PC-3 (cell line): ENCODE data around the gene GABRG3. TPM values are rescaled to one million over a fixed set of nuclear protein-coding genes. Genes with fewer than 3 reads are reported as not detected.

Experiments
- ATAC-seq: fragments of 200-7000 bp; cut with Tn5 transposase; 2 replicates; pipeline ENCODE4 v1.9.1; 2020; ENCODE audit warnings: mild to moderate bottlenecking, moderate library complexity
- BruUV-seq: library from RNA; stranded (reverse); fragments of 400-500 nt; replicated peaks from 2 replicates; lab custom pipeline; 2021; lab: Mats Ljungman, UMichigan
- CTCF ChIA-PET: fragments of 300-600 bp; sonication (Branson Sonifier 250); formaldehyde crosslinking; loops from one replicate; lab custom pipeline; 2022; ENCODE audit warnings: antibody characterized with exemption; lab: Charles Lee
- POLR2A ChIA-PET: fragments of 300-600 bp; sonication (Branson Sonifier 250); formaldehyde crosslinking; loops from one replicate; lab custom pipeline; 2022; ENCODE audit warnings: antibody characterized with exemption; ENCODE audit not compliant: unreplicated experiment; lab: Charles Lee
- DNase-seq: peaks from one replicate; pipeline ENCODE4 v3.0.0-alpha.2; 2015
- H2AFZ ChIP-seq: fragments of 300-600 bp; sonication (generic); 2 replicates; pipeline ENCODE4 v1.6.0; 2016; ENCODE audit warnings: antibody characterized with exemption, low read length
- H3F3A ChIP-seq: fragments of 300-600 bp; sonication (generic); one replicate; pipeline ENCODE4 v1.6.0; 2017; ENCODE audit warnings: antibody characterized with exemption, low read length, control low read depth, mild to moderate bottlenecking; ENCODE audit not compliant: unreplicated experiment
- H3K27ac ChIP-seq: fragments of 300-600 bp; sonication (generic); 2 replicates; pipeline ENCODE4 v1.5.1; 2016; ENCODE audit warnings: mild to moderate bottlenecking, low read length
- H3K27me3 ChIP-seq: fragments of 300-600 bp; sonication (generic); 2 replicates; pipeline ENCODE4 v1.6.1; 2016; ENCODE audit warnings: low read length, mixed read lengths
- H3K36me3 ChIP-seq: fragments of 300-600 bp; sonication (generic); 2 replicates; pipeline ENCODE4 v1.6.1; 2016; ENCODE audit warnings: low read depth, mixed run types, low read length, mixed read lengths
- H3K4me1 ChIP-seq: fragments of 300-600 bp; sonication (generic); 2 replicates; pipeline ENCODE4 v1.5.1; 2016; ENCODE audit warnings: low read length; ENCODE audit not compliant: insufficient read depth
- H3K4me2 ChIP-seq: fragments of 300-600 bp; sonication (generic); 2 replicates; pipeline ENCODE4 v1.6.0; 2016; ENCODE audit warnings: low read length
- H3K4me3 ChIP-seq: fragments of 300-600 bp; sonication (generic); 2 replicates; pipeline ENCODE4 v1.5.1; 2016; ENCODE audit warnings: mild to moderate bottlenecking, low read length, mixed read lengths
- H3K79me2 ChIP-seq: fragments of 300-600 bp; sonication (generic); 2 replicates; pipeline ENCODE4 v1.6.1; 2017; ENCODE audit warnings: low read length, mixed read lengths
- H3K9ac ChIP-seq: fragments of 300-600 bp; sonication (generic); 2 replicates; pipeline ENCODE4 v1.6.0; 2016; ENCODE audit warnings: mild to moderate bottlenecking, low read length
- H3K9me2 ChIP-seq: fragments of 300-600 bp; sonication (generic); replicated peaks from 2 replicates; pipeline ENCODE4 v1.6.1; 2016; ENCODE audit warnings: mixed run types, low read length, mixed read lengths
- H3K9me3 ChIP-seq: fragments of 300-600 bp; sonication (generic); 2 replicates; pipeline ENCODE4 v1.6.1; 2016; ENCODE audit warnings: low read length, mixed read lengths
- H4K20me1 ChIP-seq: fragments of 300-600 bp; sonication (generic); 2 replicates; pipeline ENCODE4 v1.6.1; 2016; ENCODE audit warnings: low read length, mixed read lengths
- CTCF ChIP-seq: fragments of 300-600 bp; sonication (generic); conservative IDR thresholded peaks from 2 replicates; pipeline ENCODE4 v1.5.1; 2017; ENCODE audit warnings: antibody characterized with exemption, low read depth, mild to moderate bottlenecking, low read length
- EZH2 ChIP-seq: fragments of 300-600 bp; sonication (generic); IDR thresholded peaks from one replicate; pipeline ENCODE4 v1.6.1; 2017; ENCODE audit warnings: antibody characterized with exemption, mild to moderate bottlenecking, low read length; ENCODE audit not compliant: unreplicated experiment
- EZH2phosphoT487 ChIP-seq: fragments of 300-600 bp; sonication (generic); IDR thresholded peaks from 2 replicates; pipeline ENCODE4 v1.6.1; 2018; ENCODE audit warnings: mild to moderate bottlenecking, antibody characterized with exemption, low read length, borderline replicate concordance
- intact Hi-C: fragments of 100-400 bp; cut with micrococcal nuclease; formaldehyde crosslinking; loops from 2 replicates; pipeline ENCODE4 v1.9.0; 2023
- total RNA-seq: library from RNA; depleted of rRNA; stranded (reverse); fragments of >200 nt; gene quantifications from 2 replicates; pipeline ENCODE4 v1.2.3, GENCODE V29; 2014

GABRG3 gene
- total RNA-seq, 1 experiment from 2014 or later, result 0.11 TPM

- intact Hi-C loops, result no loop called here
- Histone ChIP-seq H3F3A (no peaks in the 10 kb centered on the region), H3K79me2 (no peaks in the 10 kb centered on the region), H3K9me2 (no peaks in the 10 kb centered on the region), H3K9ac (no peak overlapping the region), H3K27ac (no peak overlapping the region), H3K36me3 (no peaks in the 10 kb centered on the region), H3K4me2 (no peak overlapping the region), H2AFZ (no peak overlapping the region), H3K4me1 (no peaks in the 10 kb centered on the region), H3K27me3 (no peaks in the 10 kb centered on the region), H3K4me3 (no peak overlapping the region), H3K9me3 (peaks cover 11% of the 10 kb centered on the region; the same call in 1 of the 2 replicates), H4K20me1 (no peaks in the 10 kb centered on the region)
- ATAC-seq, result no peak
- POLR2A ChIA-PET, result no interaction called here
- DNase-seq, result no peak
- CTCF ChIA-PET, result no interaction called here
- TF ChIP-seq EZH2phosphoT487 (no peak), CTCF (no peak), EZH2 (no peak)
- BruUV-seq, result no TSS peak
These were observed 528.7 kb downstream of the GABRG3 start for GRCh38 chr15:27499719-27500118.

- no peaks in the 10 kb centered on the region for H3K27me3 ChIP-seq
- H3K4me2 ChIP-seq, result no peak overlapping the region
- H3K4me1 ChIP-seq, result no peaks in the 10 kb centered on the region
- ATAC-seq (no peak), DNase-seq (no peak)
- intact Hi-C loops, result no loop called here
- POLR2A ChIA-PET, result no interaction called here
- no peaks in the 10 kb centered on the region for H4K20me1 ChIP-seq
- BruUV-seq, result no TSS peak
- H3K4me3 ChIP-seq, result no peak overlapping the region
- H3K9me2 ChIP-seq, result no peaks in the 10 kb centered on the region
- H3K9me3 ChIP-seq, result peaks cover 9% of the 10 kb centered on the region; the same call in 1 of the 2 replicates
- no peaks in the 10 kb centered on the region for H3K79me2 ChIP-seq
- no peak overlapping the region for H3K9ac ChIP-seq
- CTCF ChIA-PET, result no interaction called here
- no peak overlapping the region for H3K27ac ChIP-seq
- H2AFZ ChIP-seq, result no peak overlapping the region
- no peaks in the 10 kb centered on the region for H3K36me3 ChIP-seq
- TF ChIP-seq EZH2phosphoT487 (no peak), CTCF (no peak)
- no peaks in the 10 kb centered on the region for H3F3A ChIP-seq
These were observed 529.2 kb downstream of the GABRG3 start for GRCh38 chr15:27500206-27500605.

GRCh38 chr15:27506752-27507151 is 535.8 kb downstream of the GABRG3 start:
- no peaks in the 10 kb centered on the region for H3F3A ChIP-seq
- H3K27ac ChIP-seq, result no peak overlapping the region
- no peak overlapping the region for H3K4me2 ChIP-seq
- no peaks in the 10 kb centered on the region for H3K4me1 ChIP-seq
- H3K4me3 ChIP-seq, result no peak overlapping the region
- H3K9ac ChIP-seq, result no peak overlapping the region
- peaks cover 27% of the 10 kb centered on the region for H3K9me3 ChIP-seq
- H3K79me2 ChIP-seq, result no peaks in the 10 kb centered on the region
- no peaks in the 10 kb centered on the region for H3K9me2 ChIP-seq
- DNase-seq (no peak), ATAC-seq (no peak)
- ChIA-PET CTCF (no interaction called here), POLR2A (no interaction called here)
- H2AFZ ChIP-seq, result no peak overlapping the region
- H3K36me3 ChIP-seq, result no peaks in the 10 kb centered on the region
- BruUV-seq, result no TSS peak
- TF ChIP-seq CTCF, result no peak
- no peak for TF ChIP-seq EZH2phosphoT487
- TF ChIP-seq EZH2, result no peak
- H3K27me3 ChIP-seq, result no peaks in the 10 kb centered on the region
- intact Hi-C loops, result no loop called here
- no peaks in the 10 kb centered on the region for H4K20me1 ChIP-seq
